ENCODE data around the gene ZNF580.

Gene ZNF580

GRCh38 chr19:55650602-55651230, 9.9 kb downstream of the ZNF580 start:
- H3K4me3 ChIP-seq = no peak overlapping the region
- no peaks in the 10 kb centered on the region for H3K9me3 ChIP-seq
- no peaks in the 10 kb centered on the region for H3K27me3 ChIP-seq (ENCODE audit: low read depth)
- H3K36me3 ChIP-seq (replicated peaks) = peaks cover 17% of the 10 kb centered on the region
- H3K4me1 ChIP-seq = peaks cover 8% of the 10 kb centered on the region
- DNase-seq (ENCODE audit: low spot score in 2 of 2) = no peak
- in situ Hi-C loops (cut with MboI; ENCODE audit: low sequenced_read_pairs) = loop anchor here (25.0 kb wide), 2 partner anchors 1188 to 1463 kb away; partner anchors contain the start of genes CDC42EP5, LENG9, MBOAT7 and TSEN34

GRCh38 chr19:55651236-55651635, 10.4 kb downstream of the ZNF580 start:
- DNase-seq (ENCODE audit: low spot score in 2 of 2) = no peak
- no peaks in the 10 kb centered on the region for H3K27me3 ChIP-seq (ENCODE audit: low read depth)
- peaks cover 21% of the 10 kb centered on the region for H3K36me3 ChIP-seq (replicated peaks)
- peaks cover 8% of the 10 kb centered on the region for H3K4me1 ChIP-seq
- no peak overlapping the region for H3K4me3 ChIP-seq
- in situ Hi-C loops (cut with MboI; ENCODE audit: low sequenced_read_pairs) = loop anchor here (25.0 kb wide), 2 partner anchors 1189 to 1464 kb away; partner anchors contain the start of genes CDC42EP5, LENG9, MBOAT7 and TSEN34
- no peaks in the 10 kb centered on the region for H3K9me3 ChIP-seq

- Histone ChIP-seq H3K4me3 (no peak overlapping the region), H3K9me3 (no peaks in the 10 kb centered on the region), H3K4me1 (peaks cover 6% of the 10 kb centered on the region), H3K27me3 (ENCODE audit: low read depth) (no peaks in the 10 kb centered on the region), H3K36me3 (replicated peaks) (peaks cover 19% of the 10 kb centered on the region)
- DNase-seq (ENCODE audit: low spot score in 2 of 2) = no peak
- in situ Hi-C loops (cut with MboI; ENCODE audit: low sequenced_read_pairs) = loop anchor here (25.0 kb wide), 2 partner anchors 1190 to 1465 kb away; partner anchors contain the start of genes CDC42EP5, LENG9, MBOAT7 and TSEN34
These were observed 11.7 kb downstream of the ZNF580 start for GRCh38 chr19:55652311-55653128.

GRCh38 chr19:55653651-55654322, 13.0 kb downstream of the ZNF580 start:
- Histone ChIP-seq H3K36me3 (replicated peaks) (peaks cover 19% of the 10 kb centered on the region), H3K4me1 (peaks cover 11% of the 10 kb centered on the region), H3K27me3 (ENCODE audit: low read depth) (no peaks in the 10 kb centered on the region), H3K4me3 (peak overlapping the region; percentile 95), H3K9me3 (no peaks in the 10 kb centered on the region)
- peak; percentile 98 for DNase-seq (ENCODE audit: low spot score in 2 of 2)
- in situ Hi-C loops (cut with MboI; ENCODE audit: low sequenced_read_pairs) = loop anchor here (25.0 kb wide), 2 partner anchors 1191 to 1466 kb away; partner anchors contain the start of genes CDC42EP5, LENG9, MBOAT7 and TSEN34

GRCh38 chr19:55654323-55654867, 13.6 kb downstream of the ZNF580 start:
- in situ Hi-C loops (cut with MboI; ENCODE audit: low sequenced_read_pairs) = loop anchor here (25.0 kb wide), 2 partner anchors 1192 to 1467 kb away; partner anchors contain the start of genes CDC42EP5, LENG9, MBOAT7 and TSEN34
- H3K4me1 ChIP-seq = peaks cover 11% of the 10 kb centered on the region
- H3K4me3 ChIP-seq = peak overlapping the region; percentile 95
- H3K9me3 ChIP-seq = no peaks in the 10 kb centered on the region
- H3K27me3 ChIP-seq (ENCODE audit: low read depth) = no peaks in the 10 kb centered on the region
- peaks cover 23% of the 10 kb centered on the region for H3K36me3 ChIP-seq (replicated peaks)
- DNase-seq (ENCODE audit: low spot score in 2 of 2) = peak; percentile 97 to 100

GRCh38 chr19:55654868-55655647, 14.3 kb downstream of the ZNF580 start, which contains the start of gene U2AF2:
Gene U2AF2 (plus strand): TSS chr19:55655035. CDS start chr19:55655105, 70 bp downstream.
- peaks cover 28% of the 10 kb centered on the region for H3K36me3 ChIP-seq (replicated peaks)
- in situ Hi-C loops (cut with MboI; ENCODE audit: low sequenced_read_pairs) = loop anchor here (25.0 kb wide), 2 partner anchors 1193 to 1468 kb away; partner anchors contain the start of genes CDC42EP5, LENG9, MBOAT7 and TSEN34
- peak; percentile 80 to 97 for DNase-seq (ENCODE audit: low spot score in 2 of 2)
- H3K4me1 ChIP-seq = peaks cover 11% of the 10 kb centered on the region
- H3K4me3 ChIP-seq = peak within 1 kb of the TSS; percentile 95
- no peaks in the 10 kb centered on the region for H3K27me3 ChIP-seq (ENCODE audit: low read depth)
- H3K9me3 ChIP-seq = no peaks in the 10 kb centered on the region

GRCh38 chr19:55655648-55656040, 14.8 kb downstream of the ZNF580 start:
- H3K9me3 ChIP-seq = no peaks in the 10 kb centered on the region
- H3K36me3 ChIP-seq (replicated peaks) = peaks cover 34% of the 10 kb centered on the region
- peaks cover 11% of the 10 kb centered on the region for H3K4me1 ChIP-seq
- no peaks in the 10 kb centered on the region for H3K27me3 ChIP-seq (ENCODE audit: low read depth)
- no peak for DNase-seq (ENCODE audit: low spot score in 2 of 2)
- in situ Hi-C loops (cut with MboI; ENCODE audit: low sequenced_read_pairs) = loop anchor here (25.0 kb wide), 2 partner anchors 1193 to 1468 kb away; partner anchors contain the start of genes CDC42EP5, LENG9, MBOAT7 and TSEN34
- H3K4me3 ChIP-seq = peak overlapping the region; percentile 95

GRCh38 chr19:55656552-55656951, 15.8 kb downstream of the ZNF580 start:
- Histone ChIP-seq H3K4me3 (peak overlapping the region; percentile 95), H3K4me1 (peaks cover 11% of the 10 kb centered on the region), H3K27me3 (ENCODE audit: low read depth) (no peaks in the 10 kb centered on the region)

GRCh38 chr19:55656988-55657747, 16.4 kb downstream of the ZNF580 start:
- in situ Hi-C loops (cut with MboI; ENCODE audit: low sequenced_read_pairs) = loop anchor here (25.0 kb wide), 2 partner anchors 1195 to 1470 kb away; partner anchors contain the start of genes CDC42EP5, LENG9, MBOAT7 and TSEN34
- no peak for DNase-seq (ENCODE audit: low spot score in 2 of 2)
- Histone ChIP-seq H3K4me1 (peaks cover 11% of the 10 kb centered on the region), H3K9me3 (no peaks in the 10 kb centered on the region), H3K27me3 (ENCODE audit: low read depth) (no peaks in the 10 kb centered on the region), H3K4me3 (peak overlapping the region; percentile 95), H3K36me3 (replicated peaks) (peaks cover 49% of the 10 kb centered on the region)

More at GRCh38 chr19:55656552-55656951, 15.8 kb downstream of the ZNF580 start:
- no peak for DNase-seq (ENCODE audit: low spot score in 2 of 2)
- no peaks in the 10 kb centered on the region for H3K9me3 ChIP-seq
- in situ Hi-C loops (cut with MboI; ENCODE audit: low sequenced_read_pairs) = loop anchor here (25.0 kb wide), 2 partner anchors 1194 to 1469 kb away; partner anchors contain the start of genes CDC42EP5, LENG9, MBOAT7 and TSEN34
- peaks cover 43% of the 10 kb centered on the region for H3K36me3 ChIP-seq (replicated peaks)

- no peak for DNase-seq (ENCODE audit: low spot score in 2 of 2)
- in situ Hi-C loops (cut with MboI; ENCODE audit: low sequenced_read_pairs) = loop anchor here (25.0 kb wide), 2 partner anchors 1197 to 1472 kb away; partner anchors contain the start of genes CDC42EP5, LENG9, MBOAT7 and TSEN34
- Histone ChIP-seq H3K27me3 (ENCODE audit: low read depth) (no peaks in the 10 kb centered on the region), H3K4me1 (peaks cover 11% of the 10 kb centered on the region), H3K9me3 (no peaks in the 10 kb centered on the region), H3K36me3 (replicated peaks) (peaks cover 65% of the 10 kb centered on the region), H3K4me3 (no peak overlapping the region)
These were observed 18.2 kb downstream of the ZNF580 start for GRCh38 chr19:55658846-55659459.

GRCh38 chr19:55659822-55660221, 19.0 kb downstream of the ZNF580 start:
- H3K9me3 ChIP-seq = no peaks in the 10 kb centered on the region
- DNase-seq (ENCODE audit: low spot score in 2 of 2) = no peak
- in situ Hi-C loops (cut with MboI; ENCODE audit: low sequenced_read_pairs) = loop anchor here (25.0 kb wide), 2 partner anchors 1198 to 1473 kb away; partner anchors contain the start of genes CDC42EP5, LENG9, MBOAT7 and TSEN34
- peaks cover 74% of the 10 kb centered on the region for H3K36me3 ChIP-seq (replicated peaks)
- H3K4me3 ChIP-seq = no peak overlapping the region
- peaks cover 11% of the 10 kb centered on the region for H3K4me1 ChIP-seq
- no peaks in the 10 kb centered on the region for H3K27me3 ChIP-seq (ENCODE audit: low read depth)
